ENCODE data around the gene PHEX. TPM values are rescaled to one million over a fixed set of nuclear protein-coding genes. Genes with fewer than 3 reads are reported as not detected.

The PHEX gene
- total RNA-seq, 4 donors from 2014 or later: 0.52 to 1.2 (median 0.65) TPM

DNA sequence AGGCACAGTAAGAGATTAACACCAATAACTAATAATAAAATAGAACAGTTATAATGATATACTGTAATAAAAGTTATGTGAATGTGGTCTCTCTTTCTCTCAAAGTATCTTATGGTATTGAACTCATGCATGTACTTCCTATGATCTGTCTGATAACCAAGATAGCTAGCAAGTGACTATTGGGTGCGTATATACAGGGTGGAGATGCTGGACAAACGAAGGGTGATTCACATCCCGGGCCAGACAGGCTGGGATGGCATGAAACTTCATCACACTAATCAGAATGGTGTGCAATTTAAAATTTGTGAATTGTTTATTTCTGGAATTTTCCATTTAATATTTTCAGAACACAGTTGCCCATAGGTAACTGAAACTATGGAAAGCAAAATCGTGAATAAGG is 96.8 kb downstream of the PHEX start:
- H3K4me3 ChIP-seq: no peak overlapping the region
- intact Hi-C loops (cut with DNase I): no loop called here
- no peaks in the 10 kb centered on the region for H3K36me3 ChIP-seq
- TF ChIP-seq CTCF (IDR thresholded peaks at IDR 0.05) (no peak), POLR2AphosphoS5 (IDR thresholded peaks at IDR 0.05) (no peak), EP300 (IDR thresholded peaks at IDR 0.05) (no peak), POLR2A (IDR thresholded peaks at IDR 0.05; ENCODE audit: low read depth) (no peak)
- H3K27ac ChIP-seq (replicated peaks in 1 of 4): no peak overlapping the region
- H3K27me3 ChIP-seq: no peaks in the 10 kb centered on the region
- 75% methylated on average over 4 of the region's 4 CpGs for WGBS
- no peaks in the 10 kb centered on the region for H3K9me3 ChIP-seq
- no peak for DNase-seq (ENCODE audit: extremely low spot score)
- peaks cover 0 to under 1% (median 0%) of the 10 kb centered on the region in 4 donors for H3K4me1 ChIP-seq

- H3K4me3 ChIP-seq: no peak overlapping the region
- H3K36me3 ChIP-seq: no peaks in the 10 kb centered on the region
- peaks cover 0 to 37% (median 34%) of the 10 kb centered on the region in 4 donors for H3K4me1 ChIP-seq
- 24% methylated on average over 4 of the region's 4 CpGs for WGBS
- TF ChIP-seq POLR2AphosphoS5 (IDR thresholded peaks at IDR 0.05) (peak in 1 of 2 donors; percentile 26), POLR2A (IDR thresholded peaks at IDR 0.05; ENCODE audit: low read depth) (no peak)
- no peaks in the 10 kb centered on the region for H3K9me3 ChIP-seq
- no peaks in the 10 kb centered on the region for H3K27me3 ChIP-seq
- intact Hi-C loops (cut with DNase I): loop anchor here (5.0 kb wide), 1 partner anchor 58 kb away; no protein-coding TSS in a partner anchor
- DNase-seq (ENCODE audit: extremely low spot score): no peak
- peak overlapping the region; percentile 58 to 80 (median 70) for H3K27ac ChIP-seq (replicated peaks in 1 of 4)
Observed at GRCh38 chrX:22134681-22135080, 102.6 kb downstream of the PHEX start.

DNA sequence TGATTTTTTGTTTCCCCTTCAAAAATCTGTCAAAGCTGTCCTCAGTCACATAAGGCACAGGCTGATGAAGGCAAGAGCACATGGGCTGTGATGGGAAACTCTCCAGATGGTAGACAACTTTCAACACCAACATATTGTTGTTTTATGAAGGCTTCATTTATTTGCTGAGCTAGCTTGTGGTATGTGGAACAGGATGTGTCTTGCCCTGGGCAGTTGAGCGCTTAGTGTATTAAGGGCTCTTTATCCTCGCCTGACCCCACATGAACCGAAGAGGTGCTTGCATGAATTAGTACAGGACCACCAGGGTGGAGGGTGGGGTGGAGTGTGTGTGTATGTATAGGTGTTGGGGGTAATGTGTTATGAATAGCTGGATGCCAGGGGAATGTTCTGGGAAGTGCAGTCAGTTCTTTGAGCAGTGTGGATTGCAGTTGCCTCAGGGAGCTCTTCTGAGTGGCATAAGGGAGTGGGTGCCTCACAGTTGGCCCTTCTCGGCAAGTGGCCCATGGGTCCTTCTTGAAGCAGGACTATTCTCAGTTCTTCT is 103.1 kb downstream of the PHEX start:
- no peak overlapping the region for H3K4me3 ChIP-seq
- H3K27ac ChIP-seq (replicated peaks in 1 of 4): peak overlapping the region; percentile 58 to 80 (median 70)
- WGBS: 46% methylated on average over 4 of the region's 4 CpGs
- H3K36me3 ChIP-seq: no peaks in the 10 kb centered on the region
- intact Hi-C loops (cut with DNase I): loop anchor here (5.0 kb wide), 1 partner anchor 57 kb away; no protein-coding TSS in a partner anchor
- no peaks in the 10 kb centered on the region for H3K9me3 ChIP-seq
- H3K4me1 ChIP-seq: peaks cover 0 to 37% (median 34%) of the 10 kb centered on the region in 4 donors
- no peak for DNase-seq (ENCODE audit: extremely low spot score)
- TF ChIP-seq EP300 (IDR thresholded peaks at IDR 0.05) (peak; percentile 18), POLR2AphosphoS5 (IDR thresholded peaks at IDR 0.05) (peak in 1 of 2 donors; percentile 27), CTCF (IDR thresholded peaks at IDR 0.05) (no peak)
- H3K27me3 ChIP-seq: no peaks in the 10 kb centered on the region

DNA sequence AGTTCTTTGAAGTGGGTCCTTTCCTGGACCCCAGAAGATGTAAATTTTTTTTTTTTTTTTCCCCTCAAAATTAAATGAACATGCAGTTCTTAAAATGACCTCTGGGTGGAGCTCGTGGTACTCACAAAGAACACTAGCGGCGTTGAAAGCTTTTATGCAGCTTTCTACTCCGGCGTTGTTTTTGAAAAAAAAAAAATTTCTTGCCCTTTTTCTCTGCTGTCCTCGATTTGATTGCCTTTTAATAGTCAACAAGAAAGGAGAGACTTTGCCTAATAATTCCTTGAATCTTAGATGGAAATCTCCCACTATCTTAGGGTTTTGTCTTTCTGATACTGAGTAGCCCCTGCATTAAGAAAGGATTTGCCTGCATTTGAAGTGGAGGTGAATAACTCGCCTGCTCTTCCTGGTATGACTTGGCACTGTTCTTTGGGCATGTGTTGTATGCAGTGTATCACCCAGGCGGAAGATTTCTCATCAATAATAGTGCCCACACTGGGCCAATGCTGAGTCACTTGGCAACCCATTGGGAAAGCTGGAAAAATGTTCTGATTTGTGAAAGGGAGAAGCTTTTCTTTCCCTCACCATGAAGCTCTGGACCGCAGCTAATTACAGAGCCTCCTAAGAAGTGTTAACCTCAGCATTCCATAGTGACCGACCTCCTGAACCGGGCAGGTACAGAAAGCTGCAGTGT is 104.0 kb downstream of the PHEX start:
- no peak for DNase-seq (ENCODE audit: extremely low spot score)
- Histone ChIP-seq H3K36me3 (no peaks in the 10 kb centered on the region), H3K4me1 (peaks cover 0 to 37% (median 34%) of the 10 kb centered on the region in 4 donors), H3K4me3 (peak overlapping the region in 1 of 4 donors; percentile 3), H3K27ac (replicated peaks in 1 of 4) (peak overlapping the region; percentile 58 to 80 (median 70)), H3K27me3 (no peaks in the 10 kb centered on the region), H3K9me3 (no peaks in the 10 kb centered on the region)
- 26% methylated on average over 11 of the region's 11 CpGs for WGBS
- TF ChIP-seq POLR2AphosphoS5 (IDR thresholded peaks at IDR 0.05) (no peak), CTCF (IDR thresholded peaks at IDR 0.05) (peak; percentile 61 to 81 (median 68)), EP300 (IDR thresholded peaks at IDR 0.05) (no peak), POLR2A (IDR thresholded peaks at IDR 0.05; ENCODE audit: low read depth) (no peak)
- intact Hi-C loops (cut with DNase I): loop anchor here (2.0 to 5.0 kb wide), 2 partner anchors 56 to 613 kb away; no protein-coding TSS in a partner anchor

- DNase-seq (ENCODE audit: extremely low spot score): no peak
- no peak for TF ChIP-seq EP300 (IDR thresholded peaks at IDR 0.05)
- no peak for TF ChIP-seq POLR2AphosphoS5 (IDR thresholded peaks at IDR 0.05)
- no peak for TF ChIP-seq POLR2A (IDR thresholded peaks at IDR 0.05; ENCODE audit: low read depth)
- no peak for TF ChIP-seq CTCF (IDR thresholded peaks at IDR 0.05)
- H3K36me3 ChIP-seq: no peaks in the 10 kb centered on the region
- peaks cover 0 to 37% (median 34%) of the 10 kb centered on the region in 4 donors for H3K4me1 ChIP-seq
- H3K4me3 ChIP-seq: no peak overlapping the region
- H3K9me3 ChIP-seq: no peaks in the 10 kb centered on the region
- peak overlapping the region; percentile 58 to 80 (median 70) for H3K27ac ChIP-seq (replicated peaks in 1 of 4)
- intact Hi-C loops (cut with DNase I): loop anchor here (2.0 to 5.0 kb wide), 2 partner anchors 56 to 612 kb away; no protein-coding TSS in a partner anchor
- H3K27me3 ChIP-seq: no peaks in the 10 kb centered on the region
- whole genome bisulfite sequencing: 57% methylated on average over 4 of the region's 5 CpGs
Observed at GRCh38 chrX:22136711-22137110, 104.6 kb downstream of the PHEX start.

Data from esophagus muscularis mucosa (tissue), 4 donors.